GM23248 (cell line): Measurements from ENCODE around the gene SH3RF3. TPM values are rescaled to one million over a fixed set of nuclear protein-coding genes. Genes with fewer than 3 reads are reported as not detected.

ENCODE experiments used
- DNase-seq: peaks from one replicate; pipeline ENCODE4 v3.0.0-alpha.2; 2015
- H2AFZ ChIP-seq: fragments of 200-600 bp; sonication (generic); 2 replicates; pipeline ENCODE4 v1.6.1; 2016; ENCODE audit warnings: antibody characterized with exemption
- H3F3A ChIP-seq: fragments of 200-600 bp; sonication (generic); 2 replicates; pipeline ENCODE4 v1.6.1; 2016; ENCODE audit warnings: mild to moderate bottlenecking, antibody characterized with exemption, mixed run types; ENCODE audit not compliant: insufficient read depth
- H3K27ac ChIP-seq: fragments of 200-600 bp; sonication (generic); 2 replicates; pipeline ENCODE4 v1.5.1; 2016; ENCODE audit warnings: mild to moderate bottlenecking
- H3K27me3 ChIP-seq: fragments of 200-600 bp; sonication (generic); replicated peaks from 2 replicates; pipeline ENCODE4 v1.6.1; 2016; ENCODE audit warnings: mild to moderate bottlenecking; ENCODE audit not compliant: insufficient read depth
- H3K36me3 ChIP-seq: fragments of 200-600 bp; sonication (generic); 2 replicates; pipeline ENCODE4 v1.6.1; 2016; ENCODE audit warnings: low read depth, mild to moderate bottlenecking
- H3K4me1 ChIP-seq: fragments of 200-600 bp; sonication (generic); 2 replicates; pipeline ENCODE4 v1.6.1; 2016; ENCODE audit warnings: mild to moderate bottlenecking; ENCODE audit not compliant: insufficient read depth
- H3K4me2 ChIP-seq: fragments of 200-600 bp; sonication (generic); one replicate; pipeline ENCODE4 v1.6.1; 2016; ENCODE audit warnings: mild to moderate bottlenecking; ENCODE audit not compliant: unreplicated experiment
- H3K4me3 ChIP-seq: fragments of 200-600 bp; sonication (generic); 2 replicates; pipeline ENCODE4 v1.5.1; 2016; ENCODE audit warnings: mild to moderate bottlenecking
- H3K79me2 ChIP-seq: fragments of 200-600 bp; sonication (generic); 2 replicates; pipeline ENCODE4 v1.6.1; 2016; ENCODE audit warnings: mild to moderate bottlenecking; ENCODE audit not compliant: insufficient read depth
- H3K9ac ChIP-seq: fragments of 200-600 bp; sonication (generic); 2 replicates; pipeline ENCODE4 v1.6.1; 2016; ENCODE audit warnings: mild to moderate bottlenecking
- H3K9me2 ChIP-seq: fragments of 200-600 bp; sonication (generic); 2 replicates; pipeline ENCODE4 v1.6.1; 2016; ENCODE audit warnings: mixed run types, mild to moderate bottlenecking, moderate library complexity; ENCODE audit not compliant: insufficient read depth
- H3K9me3 ChIP-seq: fragments of 200-600 bp; sonication (generic); one replicate; pipeline ENCODE4 v1.6.1; 2017; ENCODE audit warnings: low read depth
- H4K20me1 ChIP-seq: fragments of 200-600 bp; sonication (generic); 2 replicates; pipeline ENCODE4 v1.6.0; 2016; ENCODE audit not compliant: insufficient read depth
- EZH2 ChIP-seq: fragments of 200-600 bp; sonication (generic); IDR thresholded peaks from 2 replicates; pipeline ENCODE4 v1.6.1; 2018; ENCODE audit warnings: antibody characterized with exemption, mild to moderate bottlenecking; ENCODE audit not compliant: insufficient read depth, poor library complexity, severe bottlenecking
- EZH2phosphoT487 ChIP-seq: fragments of 200-600 bp; sonication (generic); IDR thresholded peaks from 2 replicates; pipeline ENCODE4 v1.6.1; 2018; ENCODE audit warnings: antibody characterized with exemption, moderate library complexity, mild to moderate bottlenecking, low read depth; ENCODE audit not compliant: insufficient read depth
- WGBS, 2 experiments: methylation state at CpG; one replicate each; pipeline ENCODE4 v1.1.6; 2015 to 2017; ENCODE audit warnings: low lambda C conversion rate in 2 of 2, low coverage in 1 of 2; ENCODE audit errors: missing lambda C conversion rate in 2 of 2; 5-methylcytosine and 5-hydroxymethylcytosine counted together
- in situ Hi-C: fragments of 300-500 bp; cut with MboI; formaldehyde crosslinking; loops from 2 replicates; pipeline ENCODE4 v1.15.0; 2020
- polyA plus RNA-seq: library from polyadenylated mRNA; unstranded; fragments of >200 nt; fragmentation: Nextera tagmentation; extraction: Ambion mirVana; gene quantifications from 2 replicates; pipeline ENCODE4 v1.2.1, GENCODE V29; 2016
- total RNA-seq: library from RNA; depleted of rRNA; stranded (reverse); fragments of >200 nt; shearing (Covaris generic); gene quantifications from 2 replicates; pipeline ENCODE4 v1.2.3, GENCODE V29; 2014

The SH3RF3 gene
- total and polyA plus RNA-seq, 2 experiments from 2014 or later: 1.5 to 5.2 TPM

DNA sequence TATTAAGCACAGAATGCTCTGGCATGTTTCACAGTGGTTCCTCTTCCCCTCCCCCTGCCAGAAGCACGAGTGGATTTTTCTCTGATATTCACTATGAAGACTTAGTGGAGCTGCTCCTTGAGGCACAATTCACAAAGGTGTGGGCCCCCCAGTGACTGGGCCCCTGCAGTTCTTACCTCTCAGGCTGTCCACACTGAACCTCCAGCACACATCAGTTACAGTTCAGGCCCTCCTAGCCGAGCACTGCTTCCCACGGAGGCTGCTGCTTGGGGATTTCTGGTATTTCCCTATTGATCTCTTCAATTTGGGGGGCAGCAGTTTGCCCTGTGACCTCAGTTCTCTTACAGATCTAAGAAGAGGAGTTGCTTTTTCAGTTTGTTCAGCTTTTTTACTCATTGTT lies 236.1 kb downstream of the SH3RF3 start:
- Histone ChIP-seq H3K4me2 (no peak overlapping the region), H4K20me1 (0 out of 2 replicates have a peak, but pooled peaks cover 4% of the 10 kb centered on the region), H3K9ac (no peak overlapping the region), H3K9me3 (no peaks in the 10 kb centered on the region), H3K9me2 (no peaks in the 10 kb centered on the region), H2AFZ (no peak overlapping the region), H3F3A (no peaks in the 10 kb centered on the region), H3K4me3 (no peak overlapping the region), H3K27ac (no peak overlapping the region), H3K79me2 (peaks cover 10% of the 10 kb centered on the region; the same call in 1 of the 2 replicates), H3K27me3 (no peaks in the 10 kb centered on the region), H3K4me1 (no peaks in the 10 kb centered on the region), H3K36me3 (no peaks in the 10 kb centered on the region)
- WGBS, 2 experiments: 81 to 86% methylated on average over 3 of the region's 3 CpGs
- TF ChIP-seq EZH2phosphoT487: no peak
- TF ChIP-seq EZH2: no peak
- in situ Hi-C loops: no loop called here
- DNase-seq: no peak

DNA sequence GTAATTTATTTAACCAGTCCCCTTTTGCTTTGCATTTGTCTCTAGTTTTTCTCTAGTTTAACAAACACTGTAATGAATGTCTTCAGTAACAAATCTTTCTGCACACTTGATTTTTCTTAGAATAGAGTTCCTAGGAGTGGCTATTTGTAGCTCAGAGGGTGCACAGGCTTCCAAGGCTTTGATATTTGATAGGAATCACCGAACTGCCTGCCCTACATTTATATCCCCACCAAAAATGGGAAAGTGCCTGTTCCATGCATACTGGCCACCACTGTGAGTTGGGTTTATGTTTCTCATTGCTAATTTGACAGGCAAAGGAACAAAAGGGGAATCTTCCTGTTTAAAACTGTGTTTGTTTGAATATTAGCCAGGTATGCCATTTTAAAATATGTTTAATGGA lies 238.7 kb downstream of the SH3RF3 start:
- H3K9me3 ChIP-seq: no peaks in the 10 kb centered on the region
- H4K20me1 ChIP-seq: 0 out of 2 replicates have a peak, but pooled peaks cover 4% of the 10 kb centered on the region
- no peak overlapping the region for H3K4me3 ChIP-seq
- H3K9ac ChIP-seq: no peak overlapping the region
- no peak for TF ChIP-seq EZH2
- no peak for TF ChIP-seq EZH2phosphoT487
- no peaks in the 10 kb centered on the region for H3K9me2 ChIP-seq
- no peaks in the 10 kb centered on the region for H3K27me3 ChIP-seq
- in situ Hi-C loops: no loop called here
- H3F3A ChIP-seq: no peaks in the 10 kb centered on the region
- no peaks in the 10 kb centered on the region for H3K4me1 ChIP-seq
- H3K27ac ChIP-seq: no peak overlapping the region
- H3K79me2 ChIP-seq: peaks cover 6% of the 10 kb centered on the region; the same call in 1 of the 2 replicates
- H3K4me2 ChIP-seq: no peak overlapping the region
- no peak overlapping the region for H2AFZ ChIP-seq
- 100% methylated on average over 1 of the region's 1 CpG for WGBS, 2 experiments
- no peaks in the 10 kb centered on the region for H3K36me3 ChIP-seq
- DNase-seq: no peak

DNA sequence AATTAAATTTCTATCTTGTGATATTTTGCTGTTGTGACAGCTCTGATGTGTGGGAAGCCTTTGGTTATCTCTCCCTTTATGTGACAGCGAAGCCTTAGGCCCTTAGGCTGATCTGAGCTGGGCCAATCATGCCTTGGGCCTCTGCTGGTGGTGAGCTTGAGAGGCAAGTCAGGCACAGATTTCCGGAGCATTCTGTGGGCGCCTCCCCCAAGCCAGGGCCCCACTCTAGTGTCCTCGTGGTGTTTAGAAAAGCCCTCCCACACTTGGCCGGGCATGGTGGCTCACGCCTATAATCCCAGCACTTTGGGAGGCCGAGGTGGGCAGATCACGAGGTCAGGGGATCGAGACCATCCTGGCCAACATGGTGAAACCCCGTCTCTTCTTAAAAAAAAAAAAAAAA lies 239.8 kb downstream of the SH3RF3 start:
- Histone ChIP-seq H3K4me1 (no peaks in the 10 kb centered on the region), H3K27me3 (no peaks in the 10 kb centered on the region), H3K9ac (no peak overlapping the region), H3K4me3 (no peak overlapping the region), H3F3A (no peaks in the 10 kb centered on the region), H3K27ac (no peak overlapping the region), H3K9me2 (no peaks in the 10 kb centered on the region), H3K36me3 (no peaks in the 10 kb centered on the region), H3K9me3 (no peaks in the 10 kb centered on the region), H4K20me1 (0 out of 2 replicates have a peak, but pooled peaks cover 4% of the 10 kb centered on the region), H3K79me2 (peaks cover 5% of the 10 kb centered on the region; the same call in 1 of the 2 replicates), H3K4me2 (no peak overlapping the region), H2AFZ (no peak overlapping the region)
- in situ Hi-C loops: no loop called here
- DNase-seq: no peak
- WGBS, 2 experiments: 83 to 88% methylated on average over 6 to 10 of the region's 10 CpGs
- no peak for TF ChIP-seq EZH2
- no peak for TF ChIP-seq EZH2phosphoT487

DNA sequence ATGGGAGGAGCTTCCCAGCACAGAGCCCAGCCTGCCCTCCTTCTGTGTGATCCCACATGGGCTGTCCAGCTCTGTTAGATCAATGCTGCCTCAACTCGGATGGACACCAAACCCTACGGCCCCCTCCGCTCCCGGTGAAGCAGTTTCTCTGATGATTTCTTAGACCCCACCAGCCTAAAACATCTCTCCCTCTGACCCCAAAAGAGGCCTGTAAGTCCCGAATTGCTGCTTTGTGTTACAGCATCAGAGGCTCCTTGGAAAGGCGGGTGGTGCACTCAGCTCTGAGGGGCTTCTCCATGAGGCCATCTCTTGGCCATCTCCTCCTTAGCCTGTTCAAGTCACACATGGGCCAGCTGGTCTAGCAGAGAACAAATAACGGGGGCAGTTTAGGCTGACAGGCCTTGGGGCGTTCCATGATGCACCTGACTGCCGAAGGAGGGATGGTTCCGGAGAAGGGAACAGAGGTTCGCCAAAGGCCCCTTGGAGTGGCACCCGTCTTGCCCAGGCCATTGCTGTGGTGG lies 240.7 kb downstream of the SH3RF3 start:
- no peak for DNase-seq
- no peak overlapping the region for H3K9ac ChIP-seq
- no peaks in the 10 kb centered on the region for H3F3A ChIP-seq
- no peaks in the 10 kb centered on the region for H3K4me1 ChIP-seq
- H3K9me2 ChIP-seq: no peaks in the 10 kb centered on the region
- no peak overlapping the region for H3K4me2 ChIP-seq
- peaks cover 5% of the 10 kb centered on the region; the same call in 1 of the 2 replicates for H3K79me2 ChIP-seq
- 93 to 95% methylated on average over 12 of the region's 12 CpGs for WGBS, 2 experiments
- in situ Hi-C loops: no loop called here
- H4K20me1 ChIP-seq: 0 out of 2 replicates have a peak, but pooled peaks cover 4% of the 10 kb centered on the region
- no peak overlapping the region for H3K27ac ChIP-seq
- no peaks in the 10 kb centered on the region for H3K27me3 ChIP-seq
- no peaks in the 10 kb centered on the region for H3K36me3 ChIP-seq
- TF ChIP-seq EZH2: no peak
- TF ChIP-seq EZH2phosphoT487: no peak
- H3K4me3 ChIP-seq: no peak overlapping the region
- H2AFZ ChIP-seq: no peak overlapping the region
- H3K9me3 ChIP-seq: no peaks in the 10 kb centered on the region
